Ishikawa (cell line): ENCODE data around the gene RNF10.

Experiments used
- CEBPB ChIP-seq: IDR thresholded peaks from 2 replicates; pipeline ENCODE4 v1.6.1; 2012
- CREB1 ChIP-seq: IDR thresholded peaks from 2 replicates; pipeline ENCODE4 v1.6.1; 2012; ENCODE audit warnings: low read depth
- EGR1 ChIP-seq: IDR thresholded peaks from 2 replicates; pipeline ENCODE4 v1.6.1; 2012
- EP300 ChIP-seq: IDR thresholded peaks from 2 replicates; pipeline ENCODE4 v1.6.1; 2012; ENCODE audit warnings: borderline replicate concordance
- FOXM1 ChIP-seq: IDR thresholded peaks from 2 replicates; pipeline ENCODE4 v1.6.1; 2012; ENCODE audit warnings: low read depth, borderline replicate concordance
- NFIC ChIP-seq: IDR thresholded peaks from 2 replicates; pipeline ENCODE4 v1.6.1; 2012
- RAD21 ChIP-seq: IDR thresholded peaks from 2 replicates; pipeline ENCODE4 v1.6.1; 2012; ENCODE audit warnings: low read depth
- TAF1 ChIP-seq: IDR thresholded peaks from 2 replicates; pipeline ENCODE4 v1.6.1; 2012; ENCODE audit warnings: low read depth, mild to moderate bottlenecking
- TCF12 ChIP-seq: IDR thresholded peaks from 2 replicates; pipeline ENCODE4 v1.6.1; 2012; ENCODE audit warnings: low read depth
- TEAD4 ChIP-seq: IDR thresholded peaks from 2 replicates; pipeline ENCODE4 v1.6.1; 2012
- YY1 ChIP-seq: IDR thresholded peaks from 2 replicates; pipeline ENCODE4 v1.6.1; 2012; ENCODE audit warnings: low read depth
- ZBTB7A ChIP-seq: IDR thresholded peaks from 2 replicates; pipeline ENCODE4 v1.6.1; 2012; ENCODE audit warnings: low read depth
- TF ChIP-seq, protein P1 (sequence below): IDR thresholded peaks from 2 replicates; pipeline ENCODE4 v1.6.1; 2012; ENCODE audit warnings: low read depth, mild to moderate bottlenecking
- TF ChIP-seq, protein P2 (sequence below): IDR thresholded peaks from 2 replicates; pipeline ENCODE4 v1.6.1; 2012
- TF ChIP-seq, protein P3 (sequence below): IDR thresholded peaks from 2 replicates; pipeline ENCODE4 v1.6.1; 2012

RNF10 gene

DNA sequence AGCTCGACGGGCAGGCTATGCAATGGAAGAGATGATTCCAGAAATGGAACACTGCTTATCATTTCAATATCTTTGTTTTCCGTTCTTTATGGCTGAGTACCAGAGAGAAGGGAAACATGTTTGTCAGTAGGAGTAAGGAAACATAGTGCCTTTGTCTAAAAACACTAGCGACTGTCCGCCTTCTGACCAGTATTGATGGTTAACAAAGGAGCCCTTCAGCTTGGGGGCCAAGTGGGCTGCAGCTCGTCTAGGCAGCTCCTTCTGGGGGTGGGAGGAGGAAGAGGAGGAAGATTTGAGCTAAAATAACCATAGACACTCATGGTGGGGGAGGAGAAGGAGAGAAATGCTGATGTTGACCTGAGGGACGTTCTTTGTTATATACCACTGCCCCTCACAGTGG lies 20.2 kb upstream of the RNF10 start:
- no peak for TF ChIP-seq TAF1
- TF ChIP-seq CREB1: no peak
- no peak for TF ChIP-seq TCF12
- TF ChIP-seq, protein P1, sequence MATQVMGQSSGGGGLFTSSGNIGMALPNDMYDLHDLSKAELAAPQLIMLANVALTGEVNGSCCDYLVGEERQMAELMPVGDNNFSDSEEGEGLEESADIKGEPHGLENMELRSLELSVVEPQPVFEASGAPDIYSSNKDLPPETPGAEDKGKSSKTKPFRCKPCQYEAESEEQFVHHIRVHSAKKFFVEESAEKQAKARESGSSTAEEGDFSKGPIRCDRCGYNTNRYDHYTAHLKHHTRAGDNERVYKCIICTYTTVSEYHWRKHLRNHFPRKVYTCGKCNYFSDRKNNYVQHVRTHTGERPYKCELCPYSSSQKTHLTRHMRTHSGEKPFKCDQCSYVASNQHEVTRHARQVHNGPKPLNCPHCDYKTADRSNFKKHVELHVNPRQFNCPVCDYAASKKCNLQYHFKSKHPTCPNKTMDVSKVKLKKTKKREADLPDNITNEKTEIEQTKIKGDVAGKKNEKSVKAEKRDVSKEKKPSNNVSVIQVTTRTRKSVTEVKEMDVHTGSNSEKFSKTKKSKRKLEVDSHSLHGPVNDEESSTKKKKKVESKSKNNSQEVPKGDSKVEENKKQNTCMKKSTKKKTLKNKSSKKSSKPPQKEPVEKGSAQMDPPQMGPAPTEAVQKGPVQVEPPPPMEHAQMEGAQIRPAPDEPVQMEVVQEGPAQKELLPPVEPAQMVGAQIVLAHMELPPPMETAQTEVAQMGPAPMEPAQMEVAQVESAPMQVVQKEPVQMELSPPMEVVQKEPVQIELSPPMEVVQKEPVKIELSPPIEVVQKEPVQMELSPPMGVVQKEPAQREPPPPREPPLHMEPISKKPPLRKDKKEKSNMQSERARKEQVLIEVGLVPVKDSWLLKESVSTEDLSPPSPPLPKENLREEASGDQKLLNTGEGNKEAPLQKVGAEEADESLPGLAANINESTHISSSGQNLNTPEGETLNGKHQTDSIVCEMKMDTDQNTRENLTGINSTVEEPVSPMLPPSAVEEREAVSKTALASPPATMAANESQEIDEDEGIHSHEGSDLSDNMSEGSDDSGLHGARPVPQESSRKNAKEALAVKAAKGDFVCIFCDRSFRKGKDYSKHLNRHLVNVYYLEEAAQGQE: no peak
- TF ChIP-seq CEBPB: no peak
- no peak for TF ChIP-seq NFIC
- no peak for TF ChIP-seq YY1
- no peak for TF ChIP-seq RAD21
- TF ChIP-seq ZBTB7A: no peak
- TF ChIP-seq, protein P2, sequence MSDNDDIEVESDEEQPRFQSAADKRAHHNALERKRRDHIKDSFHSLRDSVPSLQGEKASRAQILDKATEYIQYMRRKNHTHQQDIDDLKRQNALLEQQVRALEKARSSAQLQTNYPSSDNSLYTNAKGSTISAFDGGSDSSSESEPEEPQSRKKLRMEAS: no peak

DNA sequence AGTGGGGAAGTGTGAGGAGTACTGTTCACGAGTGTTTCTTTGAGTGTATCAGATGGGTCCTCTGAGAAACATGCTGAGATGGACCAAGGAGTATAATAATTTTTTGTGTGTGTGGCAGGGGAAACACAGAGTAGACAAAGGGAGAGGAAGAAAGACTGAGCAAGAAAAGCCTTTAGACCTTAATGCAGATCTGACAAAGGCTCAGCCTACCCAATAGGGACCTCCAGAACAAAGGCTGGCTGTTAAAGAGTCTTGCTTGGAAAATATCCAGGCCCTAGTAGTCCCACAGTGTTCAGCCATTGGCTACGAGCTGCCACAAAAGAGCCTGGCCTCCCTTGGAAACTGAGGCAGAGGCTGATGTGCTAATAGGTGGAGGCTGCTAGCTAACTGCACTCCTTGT lies 18.7 kb upstream of the RNF10 start:
- TF ChIP-seq EGR1: no peak
- TF ChIP-seq TCF12: no peak
- TF ChIP-seq NFIC: no peak
- TF ChIP-seq, protein P3, sequence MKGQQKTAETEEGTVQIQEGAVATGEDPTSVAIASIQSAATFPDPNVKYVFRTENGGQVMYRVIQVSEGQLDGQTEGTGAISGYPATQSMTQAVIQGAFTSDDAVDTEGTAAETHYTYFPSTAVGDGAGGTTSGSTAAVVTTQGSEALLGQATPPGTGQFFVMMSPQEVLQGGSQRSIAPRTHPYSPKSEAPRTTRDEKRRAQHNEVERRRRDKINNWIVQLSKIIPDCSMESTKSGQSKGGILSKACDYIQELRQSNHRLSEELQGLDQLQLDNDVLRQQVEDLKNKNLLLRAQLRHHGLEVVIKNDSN: no peak
- TF ChIP-seq CEBPB: no peak
- no peak for TF ChIP-seq EP300
- TF ChIP-seq CREB1: no peak
- TF ChIP-seq FOXM1: no peak
- TF ChIP-seq TAF1: no peak
- TF ChIP-seq, protein P1: no peak
- TF ChIP-seq YY1: no peak
- no peak for TF ChIP-seq TEAD4
- TF ChIP-seq ZBTB7A: no peak
- TF ChIP-seq, protein P2: no peak
- no peak for TF ChIP-seq RAD21

DNA sequence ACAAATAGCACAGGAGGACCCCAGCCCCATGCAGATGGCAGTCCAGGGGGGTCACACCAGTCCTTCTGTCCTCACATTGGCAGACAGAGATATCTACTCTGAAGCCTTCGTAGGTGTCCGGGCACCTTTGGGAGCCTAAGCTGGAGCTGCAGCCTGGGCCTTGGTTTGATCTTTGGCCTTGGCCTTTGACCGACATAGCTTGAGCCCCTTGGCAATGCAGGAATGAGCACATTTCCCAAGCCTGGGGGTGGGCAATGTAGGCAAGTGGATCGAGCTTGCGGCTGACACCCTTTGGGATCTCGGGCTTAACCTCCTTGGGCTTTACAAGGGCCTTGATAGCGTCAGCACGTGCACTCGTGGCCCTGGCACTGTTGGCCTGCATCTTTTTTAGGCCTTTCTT lies 11.6 kb upstream of the RNF10 start:
- no peak for TF ChIP-seq TAF1
- no peak for TF ChIP-seq EP300
- TF ChIP-seq ZBTB7A: no peak
- TF ChIP-seq CREB1: no peak
- no peak for TF ChIP-seq TCF12
- TF ChIP-seq, protein P2: no peak

DNA sequence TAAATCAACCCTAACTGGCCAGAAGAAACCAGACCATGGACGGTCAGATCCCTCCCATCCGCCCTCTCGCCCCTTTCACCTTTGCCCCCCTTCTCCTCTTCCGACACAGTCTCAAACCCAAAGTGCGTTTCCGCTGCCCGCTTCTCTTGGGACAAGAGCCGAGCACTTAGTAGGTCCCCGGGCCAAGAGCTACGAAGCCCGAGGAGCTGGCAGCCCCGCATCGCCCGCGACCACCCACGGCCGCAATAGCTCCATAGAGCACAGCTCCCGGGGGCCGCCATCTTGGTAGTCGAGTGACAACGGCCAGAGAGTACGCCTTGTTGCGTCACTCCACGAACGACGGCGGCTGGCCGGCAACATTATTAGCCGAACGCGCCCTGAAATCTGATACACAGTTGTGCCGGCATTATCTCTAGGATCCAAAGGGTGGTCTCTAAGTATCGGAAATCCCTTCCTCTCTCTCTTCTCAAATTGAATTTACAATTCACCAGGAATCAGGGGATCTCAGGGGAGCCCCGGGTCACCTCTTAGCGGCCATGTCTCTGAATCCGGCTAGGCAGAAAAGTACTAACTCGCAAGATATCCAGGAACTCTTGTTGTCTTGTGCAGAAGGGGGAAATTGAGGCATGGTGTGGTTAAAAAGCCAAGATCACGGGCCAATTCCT lies 5.2 kb upstream of the RNF10 start, which contains the start of gene COQ5:
Gene COQ5, minus strand, starts transcription at position 298 of the 665 bp plus-strand sequence. Its CDS starts 17 bp downstream, at position 281.
- TF ChIP-seq EP300 (no peak), EGR1 (no peak), CREB1 (peak; percentile 87), CEBPB (peak; percentile 90), ZBTB7A (peak; percentile 86), TEAD4 (no peak), TAF1 (peak; percentile 98), TCF12 (peak; percentile 69), YY1 (peak; percentile 96), FOXM1 (no peak), RAD21 (no peak), NFIC (no peak)
- TF ChIP-seq, protein P2: peak; percentile 66; the same call in 1 of the 2 replicates
- TF ChIP-seq, protein P3: no peak; the same call in 1 of the 2 replicates
- TF ChIP-seq, protein P1: no peak
